ENCODE measurements around the gene CRELD2.

The CRELD2 gene

GRCh38 chr22:49958366-49958921, 40.0 kb downstream of the CRELD2 start:
- no peak for FAIRE-seq

GRCh38 chr22:49958931-49959781, 40.7 kb downstream of the CRELD2 start:
- no peak for FAIRE-seq

GRCh38 chr22:49959782-49960158, 41.3 kb downstream of the CRELD2 start:
- FAIRE-seq = no peak

GRCh38 chr22:49960159-49961004, 41.9 kb downstream of the CRELD2 start, which contains the start of gene PIM3:
Gene PIM3 (plus strand): TSS chr22:49960772. CDS start chr22:49960948, 176 bp downstream.
- no peak for FAIRE-seq

- FAIRE-seq = no peak
These were observed 42.7 kb downstream of the CRELD2 start for GRCh38 chr22:49961005-49961600.

GRCh38 chr22:49961601-49962011, 43.2 kb downstream of the CRELD2 start:
- FAIRE-seq = no peak

GRCh38 chr22:49962012-49962750, 43.7 kb downstream of the CRELD2 start:
- no peak for FAIRE-seq

- FAIRE-seq = no peak
These were observed 44.6 kb downstream of the CRELD2 start for GRCh38 chr22:49962751-49963646.

- peak; percentile 12 for FAIRE-seq
These were observed 45.2 kb downstream of the CRELD2 start for GRCh38 chr22:49963647-49964026.

- FAIRE-seq = no peak
These were observed 46.0 kb downstream of the CRELD2 start for GRCh38 chr22:49964136-49965090.

- no peak for FAIRE-seq
These were observed 46.9 kb downstream of the CRELD2 start for GRCh38 chr22:49965091-49966040.

GRCh38 chr22:49966041-49966773, 47.8 kb downstream of the CRELD2 start:
- no peak for FAIRE-seq

- FAIRE-seq = no peak
These were observed 48.6 kb downstream of the CRELD2 start for GRCh38 chr22:49966774-49967705.

GRCh38 chr22:49967706-49968208, 49.3 kb downstream of the CRELD2 start:
- no peak for FAIRE-seq

- no peak for FAIRE-seq
These were observed 49.9 kb downstream of the CRELD2 start for GRCh38 chr22:49968313-49968830.

Data from endometrium (tissue), 2 donors.